ENCODE measurements around the gene MMP12. TPM values are rescaled to one million over a fixed set of nuclear protein-coding genes. Genes with fewer than 3 reads are reported as not detected.
A peak's percentile ranks its signal among the peaks of the same experiment; 100 is the strongest.

MMP12 gene
- total and polyA plus RNA-seq, 8 donors: 0.71 TPM; not detected in 7

GRCh38 chr11:102831489-102832440, 43.0 kb downstream of the MMP12 start:
- H3K27ac ChIP-seq: no peak overlapping the region
- ATAC-seq: peak; percentile 84
- intact Hi-C loops (cut with DNase I): no loop called here
- H3K4me1 ChIP-seq: no peaks in the 10 kb centered on the region
- DNase-seq: peak; percentile 6 to 81 (median 46)
- no peaks in the 10 kb centered on the region for H3K36me3 ChIP-seq
- no peak overlapping the region for H3K4me3 ChIP-seq
- no peaks in the 10 kb centered on the region for H3K9me3 ChIP-seq
- peak in 1 of 2 donors; percentile 40 for TF ChIP-seq CTCF (IDR thresholded peaks at IDR 0.05)
- peaks cover 0 to 36% of the 10 kb centered on the region in 2 donors for H3K27me3 ChIP-seq

GRCh38 chr11:102831128-102831488, 43.7 kb downstream of the MMP12 start:
- H3K4me1 ChIP-seq: no peaks in the 10 kb centered on the region
- H3K4me3 ChIP-seq: no peak overlapping the region
- intact Hi-C loops (cut with DNase I): no loop called here

GRCh38 chr11:102830001-102830727, 44.6 kb downstream of the MMP12 start:
- peaks cover 0 to 2% of the 10 kb centered on the region in 2 donors for H3K9me3 ChIP-seq
- no peak for TF ChIP-seq CTCF (IDR thresholded peaks at IDR 0.05)
- ATAC-seq: no peak
- H3K4me3 ChIP-seq: no peak overlapping the region
- no peak overlapping the region for H3K27ac ChIP-seq
- no peaks in the 10 kb centered on the region for H3K36me3 ChIP-seq
- intact Hi-C loops (cut with DNase I): no loop called here
- no peak for DNase-seq
- H3K27me3 ChIP-seq: peaks cover 0 to 36% of the 10 kb centered on the region in 2 donors
- H3K4me1 ChIP-seq: no peaks in the 10 kb centered on the region

More at GRCh38 chr11:102831128-102831488, 43.7 kb downstream of the MMP12 start:
- Histone ChIP-seq H3K27me3 (peaks cover 0 to 36% of the 10 kb centered on the region in 2 donors), H3K9me3 (peaks cover 0 to under 1% of the 10 kb centered on the region in 2 donors), H3K36me3 (no peaks in the 10 kb centered on the region), H3K27ac (no peak overlapping the region)
- TF ChIP-seq CTCF (IDR thresholded peaks at IDR 0.05): no peak
- no peak for ATAC-seq
- DNase-seq: no peak

GRCh38 chr11:102829316-102830000, 45.3 kb downstream of the MMP12 start:
- Histone ChIP-seq H3K4me3 (no peak overlapping the region), H3K27me3 (peaks cover 0 to 36% of the 10 kb centered on the region in 2 donors), H3K27ac (no peak overlapping the region), H3K36me3 (no peaks in the 10 kb centered on the region), H3K9me3 (peaks cover 0 to 2% of the 10 kb centered on the region in 2 donors), H3K4me1 (no peaks in the 10 kb centered on the region)
- DNase-seq: no peak
- no peak for ATAC-seq
- intact Hi-C loops (cut with DNase I): no loop called here
- TF ChIP-seq CTCF (IDR thresholded peaks at IDR 0.05): no peak
